Measurements from ENCODE around the gene SOX13.

SOX13 gene

DNA sequence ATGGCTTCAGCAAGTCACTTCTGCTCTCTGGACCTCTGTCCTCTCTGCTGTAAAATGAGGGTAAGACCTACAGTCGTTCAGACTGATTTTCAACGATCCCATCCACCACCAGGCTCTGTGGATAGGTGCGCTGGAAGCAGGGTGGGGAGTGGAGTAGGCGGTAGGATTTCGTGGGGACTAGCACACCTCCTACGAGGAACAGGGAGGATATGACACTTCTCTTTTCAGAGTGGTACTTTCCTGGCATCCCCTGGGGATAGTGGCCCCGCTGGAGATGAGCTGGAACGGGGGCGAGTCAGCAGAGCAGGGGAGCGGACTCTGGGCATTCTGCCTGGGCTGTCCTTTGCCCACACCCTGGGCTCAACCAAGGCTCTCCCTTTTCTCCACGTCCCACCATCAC lies 61.2 kb downstream of the SOX13 start:
- Mint-ChIP-seq H3K36me3 (ENCODE audit: low read depth) (no peaks in the 10 kb centered on the region), H3K27ac (no peak overlapping the region)

DNA sequence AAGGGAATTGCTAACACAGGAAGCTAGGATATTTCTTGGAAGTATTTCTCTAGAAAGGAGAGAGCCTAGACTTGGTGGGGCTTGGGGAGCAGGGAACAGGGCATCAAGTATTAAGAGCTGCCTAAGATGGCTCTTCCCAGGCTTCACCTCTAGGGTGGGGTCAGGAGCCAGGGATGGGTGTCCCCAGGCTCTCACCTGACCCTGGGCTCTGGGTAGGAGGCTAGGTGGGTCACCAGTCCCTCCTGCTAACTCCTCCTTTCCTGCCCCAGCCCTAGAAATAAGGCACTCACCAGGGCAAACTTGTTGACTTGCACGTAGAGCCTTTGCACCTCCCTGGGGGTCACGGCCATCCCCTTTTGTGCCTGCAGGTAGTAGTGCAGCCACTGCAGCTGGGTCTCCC lies 63.9 kb downstream of the SOX13 start:
- Mint-ChIP-seq H3K4me3 (no peak overlapping the region), H3K36me3 (ENCODE audit: low read depth) (no peaks in the 10 kb centered on the region), H3K4me1 (ENCODE audit: low read depth) (peaks cover 2% of the 10 kb centered on the region), H3K27me3 (no peaks in the 10 kb centered on the region), H3K9me3 (no peaks in the 10 kb centered on the region), H3K27ac (no peak overlapping the region)
- no peak for DNase-seq

More for the DNA sequence above, 61.2 kb downstream of the SOX13 start:
- DNase-seq: no peak
- H3K9me3 Mint-ChIP-seq: no peaks in the 10 kb centered on the region
- H3K4me3 Mint-ChIP-seq: no peak overlapping the region
- peaks cover 3% of the 10 kb centered on the region for H3K4me1 Mint-ChIP-seq (ENCODE audit: low read depth)
- no peaks in the 10 kb centered on the region for H3K27me3 Mint-ChIP-seq

DNA sequence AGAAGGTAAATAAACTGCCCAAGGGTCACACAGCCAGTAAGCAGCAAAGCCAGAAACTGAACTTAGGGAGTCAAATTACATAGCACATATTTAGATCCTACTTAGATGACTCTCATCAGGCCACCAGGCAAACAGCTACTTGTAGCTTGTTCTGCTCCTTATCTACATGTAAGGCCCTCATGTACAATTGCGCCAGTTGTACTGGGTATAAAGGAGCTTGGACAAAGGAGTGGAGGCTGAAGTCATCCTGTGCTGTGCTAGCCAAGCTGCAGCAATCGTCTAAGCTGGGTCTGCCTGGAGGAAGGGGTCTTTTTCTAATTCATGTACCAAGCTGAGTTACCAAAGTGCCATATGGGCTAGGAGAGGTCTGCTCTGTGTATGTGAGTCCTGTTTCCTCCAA lies 66.2 kb downstream of the SOX13 start:
- Mint-ChIP-seq H3K4me3 (no peak overlapping the region), H3K4me1 (ENCODE audit: low read depth) (peaks cover 5% of the 10 kb centered on the region), H3K27ac (no peak overlapping the region), H3K27me3 (no peaks in the 10 kb centered on the region), H3K9me3 (no peaks in the 10 kb centered on the region), H3K36me3 (ENCODE audit: low read depth) (no peaks in the 10 kb centered on the region)
- no peak for DNase-seq

DNA sequence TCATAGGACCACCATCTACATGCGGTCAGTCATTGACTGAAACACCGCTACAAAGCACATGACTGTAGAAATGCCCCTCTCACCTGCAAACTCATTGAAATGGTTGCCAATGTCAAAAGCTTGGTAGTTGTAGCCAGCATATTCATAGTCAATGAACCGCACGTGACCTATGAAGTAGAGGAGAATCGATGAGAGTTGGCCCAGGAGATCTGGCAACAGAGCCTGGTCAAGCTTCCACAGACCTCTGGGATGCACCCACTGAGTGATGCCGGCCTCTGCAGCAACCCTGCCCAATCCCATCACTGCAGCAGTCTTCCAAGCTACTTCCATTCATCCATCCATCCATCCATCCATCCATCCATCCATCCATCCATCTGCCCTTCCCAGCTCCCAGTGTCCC lies 67.0 kb downstream of the SOX13 start:
- no peaks in the 10 kb centered on the region for H3K9me3 Mint-ChIP-seq
- H3K27ac Mint-ChIP-seq: no peak overlapping the region
- H3K4me3 Mint-ChIP-seq: no peak overlapping the region
- H3K36me3 Mint-ChIP-seq (ENCODE audit: low read depth): no peaks in the 10 kb centered on the region
- H3K4me1 Mint-ChIP-seq (ENCODE audit: low read depth): peaks cover 5% of the 10 kb centered on the region
- no peak for DNase-seq
- no peaks in the 10 kb centered on the region for H3K27me3 Mint-ChIP-seq

DNA sequence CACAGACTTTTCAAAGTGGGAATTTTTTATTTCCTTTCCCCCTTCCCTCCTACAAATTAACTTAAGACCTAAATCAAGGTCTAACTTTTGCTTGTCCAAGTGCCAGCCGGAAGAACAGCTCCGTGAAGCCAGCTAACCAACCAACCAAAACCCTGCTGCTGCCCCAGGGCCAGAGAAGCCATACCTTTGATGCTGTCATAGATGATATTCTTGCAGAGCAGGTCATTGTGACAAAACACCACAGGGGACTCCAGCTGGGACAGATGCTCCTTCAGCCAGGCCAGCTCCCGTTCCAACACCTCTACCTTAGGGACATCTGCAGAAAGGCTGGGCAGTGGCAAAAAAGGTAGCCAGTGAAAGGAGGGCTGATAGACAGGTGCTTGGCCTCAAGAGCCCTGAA lies 68.2 kb downstream of the SOX13 start:
- Mint-ChIP-seq H3K4me3 (no peak overlapping the region), H3K36me3 (ENCODE audit: low read depth) (no peaks in the 10 kb centered on the region), H3K27ac (no peak overlapping the region), H3K27me3 (no peaks in the 10 kb centered on the region), H3K4me1 (ENCODE audit: low read depth) (peaks cover 5% of the 10 kb centered on the region), H3K9me3 (no peaks in the 10 kb centered on the region)
- no peak for DNase-seq

DNA sequence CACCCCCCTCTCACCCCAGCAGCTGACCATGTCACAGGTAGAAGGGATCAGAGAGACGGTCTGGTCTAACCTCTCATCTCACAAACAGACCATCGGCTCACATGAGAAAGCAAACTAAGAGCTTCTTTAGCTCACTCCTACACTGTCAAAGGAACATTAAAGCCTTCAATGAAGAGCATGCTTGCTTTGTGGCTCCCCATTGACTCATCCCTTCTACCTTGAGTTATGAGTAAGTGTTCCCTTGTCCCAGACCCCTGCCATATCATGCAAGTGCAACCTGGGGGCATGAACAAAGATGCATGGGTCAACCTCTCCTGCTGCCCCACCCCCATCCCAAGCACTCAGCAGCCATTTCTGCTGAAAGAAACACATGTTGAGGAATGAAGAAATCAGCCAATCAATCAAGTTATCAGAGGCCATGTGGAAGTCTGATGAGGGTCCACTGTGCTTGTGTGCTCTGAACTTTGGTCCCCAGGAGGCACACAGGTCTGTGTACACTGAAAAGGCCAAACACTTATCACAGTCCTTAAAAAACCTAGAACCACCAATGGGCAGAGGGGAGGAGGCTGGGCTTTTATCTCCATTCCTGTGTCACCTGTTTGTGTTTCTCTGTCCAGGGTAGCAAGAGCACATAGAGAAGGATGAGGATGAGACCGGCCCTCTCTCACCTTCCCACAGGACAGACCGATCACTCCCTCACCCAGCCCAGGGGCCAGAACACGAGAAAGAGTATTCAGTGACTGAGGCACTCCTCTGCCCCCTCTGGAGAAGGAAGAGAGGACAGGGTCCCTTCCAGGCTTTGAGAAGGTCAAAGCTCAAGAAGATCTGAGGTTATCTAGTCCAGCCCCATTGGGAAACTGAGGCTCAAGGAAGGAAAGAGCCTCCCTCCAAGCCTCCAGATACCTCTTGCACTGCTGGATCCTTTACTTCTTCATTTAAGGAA lies 69.4 kb downstream of the SOX13 start:
- H3K9me3 Mint-ChIP-seq: no peaks in the 10 kb centered on the region
- no peak for DNase-seq
- H3K4me3 Mint-ChIP-seq: no peak overlapping the region
- H3K36me3 Mint-ChIP-seq (ENCODE audit: low read depth): no peaks in the 10 kb centered on the region
- H3K27me3 Mint-ChIP-seq: no peaks in the 10 kb centered on the region
- H3K4me1 Mint-ChIP-seq (ENCODE audit: low read depth): peaks cover 5% of the 10 kb centered on the region
- no peak overlapping the region for H3K27ac Mint-ChIP-seq

DNA sequence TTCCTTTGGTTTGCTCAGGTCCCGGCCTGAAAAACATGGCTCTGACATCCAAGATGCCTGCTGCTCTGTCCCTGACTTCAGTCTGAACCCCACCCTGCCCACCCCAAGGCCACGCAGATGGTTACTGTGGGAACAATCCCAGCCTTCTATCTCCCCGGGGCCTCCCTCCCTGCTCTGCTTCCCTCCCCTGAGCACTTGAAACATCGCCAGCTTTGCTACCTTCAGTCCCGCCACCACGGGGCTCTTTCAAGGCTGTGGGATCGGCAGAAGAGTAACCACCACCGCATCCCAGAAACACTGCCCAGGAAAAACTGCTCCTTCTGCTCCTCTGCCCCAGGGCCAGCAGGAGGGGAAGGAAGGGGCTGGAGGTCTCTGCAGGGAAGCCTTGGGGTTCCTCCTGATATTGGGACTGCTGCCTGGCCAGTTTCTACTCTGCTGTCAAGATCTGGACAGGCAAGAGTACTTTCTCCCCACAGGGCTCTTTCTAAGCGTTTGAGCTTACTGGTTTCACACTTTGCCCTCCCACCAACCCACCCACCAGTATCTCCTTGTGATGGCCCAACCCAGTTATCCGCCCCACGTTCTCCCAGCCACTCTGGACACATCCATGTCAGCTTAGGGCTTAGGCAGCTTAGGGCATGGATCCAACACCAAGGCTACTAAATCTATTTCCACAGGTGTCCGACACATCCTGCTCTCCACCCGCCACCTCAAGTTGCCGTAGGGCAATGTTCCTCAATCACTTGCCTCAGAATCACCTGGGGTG lies 70.5 kb downstream of the SOX13 start:
- no peaks in the 10 kb centered on the region for H3K9me3 Mint-ChIP-seq
- H3K4me1 Mint-ChIP-seq (ENCODE audit: low read depth): peaks cover 5% of the 10 kb centered on the region
- DNase-seq: no peak
- no peak overlapping the region for H3K27ac Mint-ChIP-seq
- H3K36me3 Mint-ChIP-seq (ENCODE audit: low read depth): no peaks in the 10 kb centered on the region
- no peaks in the 10 kb centered on the region for H3K27me3 Mint-ChIP-seq
- H3K4me3 Mint-ChIP-seq: no peak overlapping the region

DNA sequence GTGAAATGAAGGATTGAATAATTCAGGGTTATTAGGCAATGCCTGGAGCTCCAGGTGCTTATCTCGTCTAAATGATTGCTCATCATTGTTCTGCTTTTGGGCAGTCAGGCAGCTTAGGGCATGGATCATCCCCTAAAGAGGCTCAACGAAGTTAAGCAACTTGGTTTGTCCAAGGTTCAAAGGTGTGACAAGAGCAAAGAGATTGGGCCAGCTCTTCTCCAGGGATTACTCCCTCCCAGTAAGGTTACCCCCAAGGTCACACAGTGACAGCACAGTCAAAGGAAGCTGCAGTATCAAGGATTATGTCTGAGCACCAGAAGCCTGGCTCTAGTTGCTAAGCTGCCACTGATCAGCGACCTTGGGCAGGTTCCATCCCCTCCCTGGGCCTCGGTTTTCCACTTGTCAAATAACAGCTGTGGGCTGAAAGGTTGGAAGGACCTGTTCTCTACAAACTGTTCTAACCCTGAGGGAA lies 72.2 kb downstream of the SOX13 start:
- H3K4me3 Mint-ChIP-seq: no peak overlapping the region
- no peak overlapping the region for H3K27ac Mint-ChIP-seq
- H3K36me3 Mint-ChIP-seq (ENCODE audit: low read depth): no peaks in the 10 kb centered on the region
- no peak for DNase-seq
- peaks cover 5% of the 10 kb centered on the region for H3K4me1 Mint-ChIP-seq (ENCODE audit: low read depth)
- H3K27me3 Mint-ChIP-seq: no peaks in the 10 kb centered on the region
- H3K9me3 Mint-ChIP-seq: no peaks in the 10 kb centered on the region

DNA sequence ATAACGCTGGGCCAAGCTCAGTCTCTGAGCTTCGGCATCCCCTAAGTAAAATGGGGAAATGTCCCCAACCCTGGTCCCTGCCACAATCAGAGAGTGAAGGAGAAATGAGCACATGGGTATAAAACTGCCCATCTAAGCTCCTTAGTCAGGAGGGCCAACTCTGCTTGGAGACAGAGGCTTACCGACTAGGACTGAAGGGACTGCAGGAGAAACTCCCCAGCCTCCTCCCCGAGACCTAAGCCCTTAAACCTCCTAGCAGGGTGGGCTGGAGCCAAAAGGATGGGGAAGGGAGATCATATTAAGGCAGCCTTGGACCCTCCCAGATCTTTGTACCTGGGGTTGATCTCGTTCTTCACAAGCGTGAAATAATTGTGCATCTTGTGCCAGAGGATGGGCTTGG lies 73.4 kb downstream of the SOX13 start:
- Mint-ChIP-seq H3K27me3 (no peaks in the 10 kb centered on the region), H3K36me3 (ENCODE audit: low read depth) (no peaks in the 10 kb centered on the region), H3K4me1 (ENCODE audit: low read depth) (peaks cover 7% of the 10 kb centered on the region), H3K9me3 (no peaks in the 10 kb centered on the region), H3K4me3 (no peak overlapping the region), H3K27ac (no peak overlapping the region)
- no peak for DNase-seq

DNA sequence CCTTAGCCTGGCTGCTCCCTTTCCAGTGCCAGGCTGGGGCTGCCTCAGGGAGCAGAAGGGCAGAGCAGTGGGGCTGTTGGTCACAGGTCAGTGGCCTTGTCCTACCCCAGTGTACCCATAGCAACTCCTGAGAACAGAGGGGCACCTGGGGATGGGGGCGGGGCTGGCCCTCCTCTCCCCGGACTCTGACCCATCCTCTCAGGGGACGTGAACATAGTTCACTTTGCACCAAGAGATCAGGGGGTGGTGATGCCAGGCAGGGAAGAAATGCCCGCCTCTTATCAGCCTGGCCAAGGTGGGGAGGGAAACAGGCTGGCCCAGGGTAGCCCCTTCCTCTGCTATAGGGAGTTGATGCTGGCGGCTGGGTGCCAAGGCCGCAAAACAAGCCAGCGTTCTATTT lies 74.0 kb downstream of the SOX13 start:
- H3K36me3 Mint-ChIP-seq (ENCODE audit: low read depth): no peaks in the 10 kb centered on the region
- H3K27ac Mint-ChIP-seq: no peak overlapping the region
- no peak overlapping the region for H3K4me3 Mint-ChIP-seq
- peaks cover 5% of the 10 kb centered on the region for H3K4me1 Mint-ChIP-seq (ENCODE audit: low read depth)
- H3K9me3 Mint-ChIP-seq: no peaks in the 10 kb centered on the region
- no peak for DNase-seq
- H3K27me3 Mint-ChIP-seq: no peaks in the 10 kb centered on the region

DNA sequence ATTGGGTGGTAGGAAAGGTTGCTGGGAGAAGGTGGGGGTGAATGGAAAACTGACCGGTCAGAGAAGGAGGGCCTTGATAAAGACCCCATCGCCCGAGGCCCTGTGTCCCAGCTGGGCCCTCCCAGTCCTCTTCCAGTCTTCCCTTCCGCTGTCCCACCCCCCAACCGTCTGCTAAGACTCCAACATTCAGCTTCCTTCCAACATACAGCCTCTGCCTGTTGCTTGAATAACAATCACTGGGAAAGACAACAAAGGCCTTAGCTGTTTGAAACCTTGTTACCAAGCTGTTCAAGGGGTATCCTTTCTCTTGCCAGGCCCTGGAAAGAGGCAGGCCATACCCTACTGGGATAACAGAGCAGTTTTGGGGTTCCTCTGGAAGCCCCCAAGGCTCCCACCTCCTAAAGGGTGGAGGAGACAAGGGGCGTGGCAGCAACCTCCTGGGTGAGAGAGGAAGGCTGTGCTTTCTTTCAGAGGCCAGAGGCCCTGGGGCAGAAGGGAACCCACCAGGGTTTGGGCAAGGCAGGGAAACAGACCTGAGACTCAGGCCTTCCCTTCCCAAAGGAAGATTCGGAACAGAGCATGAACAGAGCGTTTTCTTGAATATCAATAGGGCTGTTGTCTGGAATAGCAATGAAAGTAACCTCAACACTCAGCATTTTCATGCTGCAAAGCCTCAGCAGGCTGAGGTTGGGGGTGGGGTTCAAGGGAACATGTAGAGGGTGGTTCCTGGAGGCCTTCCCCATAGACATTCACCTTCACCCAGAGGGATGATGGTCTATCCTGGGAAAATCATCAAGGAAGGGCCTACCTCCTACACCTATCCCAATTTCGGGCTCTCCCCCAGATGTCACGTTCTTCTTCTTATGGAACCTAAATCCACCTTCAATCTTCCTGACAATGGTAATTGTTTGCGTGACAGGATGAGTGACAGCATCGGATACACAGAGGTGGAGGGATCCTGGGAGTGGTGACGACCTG lies 74.8 kb downstream of the SOX13 start:
- Mint-ChIP-seq H3K4me1 (ENCODE audit: low read depth) (peaks cover 7% of the 10 kb centered on the region), H3K36me3 (ENCODE audit: low read depth) (no peaks in the 10 kb centered on the region), H3K27me3 (no peaks in the 10 kb centered on the region), H3K4me3 (no peak overlapping the region), H3K9me3 (no peaks in the 10 kb centered on the region), H3K27ac (no peak overlapping the region)
- no peak for DNase-seq

DNA sequence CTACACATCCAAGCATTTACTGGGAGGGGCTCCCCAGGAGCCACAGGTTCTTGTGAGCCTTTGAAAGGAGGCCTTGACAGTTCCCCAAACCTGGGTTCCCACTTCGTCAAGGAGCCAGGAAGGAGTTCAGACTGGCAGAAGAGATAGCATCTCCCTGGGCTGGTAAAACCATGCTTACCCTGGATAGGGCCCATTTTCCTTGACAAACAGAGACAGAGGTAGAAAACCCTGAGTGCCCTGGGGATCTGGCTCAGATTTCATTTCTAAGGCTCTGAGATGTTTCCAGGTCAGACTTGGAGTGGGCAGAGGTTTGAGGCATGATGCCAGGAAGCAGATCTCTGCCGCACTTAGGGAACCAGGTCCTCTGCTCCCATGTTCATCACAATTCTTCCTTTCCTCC lies 76.2 kb downstream of the SOX13 start:
- Mint-ChIP-seq H3K4me3 (no peak overlapping the region), H3K36me3 (ENCODE audit: low read depth) (no peaks in the 10 kb centered on the region), H3K9me3 (no peaks in the 10 kb centered on the region), H3K27me3 (no peaks in the 10 kb centered on the region), H3K27ac (no peak overlapping the region), H3K4me1 (ENCODE audit: low read depth) (peaks cover 9% of the 10 kb centered on the region)
- DNase-seq: no peak

DNA sequence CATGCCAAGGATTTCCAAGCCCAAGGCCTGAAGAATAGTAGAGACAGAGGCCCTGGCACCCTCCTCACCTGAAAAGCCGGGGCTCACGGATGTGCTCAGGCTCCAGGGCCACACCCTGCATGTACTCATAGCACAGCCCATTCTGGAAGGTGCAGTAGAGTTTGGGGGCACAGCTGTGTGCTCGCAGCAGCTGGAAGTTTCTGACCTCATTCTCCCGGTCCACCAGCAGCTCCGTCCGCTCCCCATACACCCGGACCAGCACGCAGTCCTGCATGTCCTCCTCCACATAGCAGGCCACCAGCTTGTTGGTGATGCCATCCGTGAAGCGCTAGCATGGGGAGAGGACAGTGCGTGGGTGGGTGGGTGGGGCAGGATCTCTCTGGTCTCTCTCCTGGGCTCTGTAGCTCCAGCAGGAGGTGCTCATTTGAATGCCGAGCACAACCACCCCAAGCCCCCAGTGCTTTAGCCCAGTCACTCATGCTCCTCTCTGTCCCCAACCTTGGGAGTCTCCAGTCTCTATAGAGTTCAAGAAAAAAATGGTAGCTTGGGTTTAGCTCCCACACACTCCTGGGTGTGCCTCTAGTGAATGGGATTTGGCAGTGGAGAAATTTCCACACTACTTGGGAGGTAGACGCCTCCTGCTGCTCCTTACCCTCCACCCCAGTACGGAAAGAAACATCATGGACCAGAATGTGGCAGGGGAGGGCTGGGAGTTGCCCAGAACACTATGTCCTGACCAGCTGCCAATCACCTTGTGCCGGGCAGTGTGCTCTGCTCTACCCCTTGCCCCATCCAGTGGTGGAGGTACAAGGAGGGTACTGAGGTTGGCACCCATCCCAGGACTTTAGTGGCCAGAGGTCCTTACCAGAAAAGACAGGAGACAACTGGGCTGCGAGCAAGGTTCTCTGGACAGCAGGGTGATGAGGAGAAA lies 77.0 kb downstream of the SOX13 start:
- no peak overlapping the region for H3K27ac Mint-ChIP-seq
- H3K4me1 Mint-ChIP-seq (ENCODE audit: low read depth): peaks cover 9% of the 10 kb centered on the region
- H3K27me3 Mint-ChIP-seq: no peaks in the 10 kb centered on the region
- DNase-seq: no peak
- no peaks in the 10 kb centered on the region for H3K36me3 Mint-ChIP-seq (ENCODE audit: low read depth)
- no peaks in the 10 kb centered on the region for H3K9me3 Mint-ChIP-seq
- H3K4me3 Mint-ChIP-seq: no peak overlapping the region

Data from activated T-cell treated with anti-CD3 and anti-CD28 coated beads, Interleukin-2, amount 50 U/mL, for 24 hours (primary cell).